ENCODE measurements around the gene SEMA4A.
"Not testable (repeated sequence)": the region's sequence is repeated elsewhere in the genome, so short reads cannot be mapped to it uniquely, and the experiment has no call there.

SEMA4A gene

DNA sequence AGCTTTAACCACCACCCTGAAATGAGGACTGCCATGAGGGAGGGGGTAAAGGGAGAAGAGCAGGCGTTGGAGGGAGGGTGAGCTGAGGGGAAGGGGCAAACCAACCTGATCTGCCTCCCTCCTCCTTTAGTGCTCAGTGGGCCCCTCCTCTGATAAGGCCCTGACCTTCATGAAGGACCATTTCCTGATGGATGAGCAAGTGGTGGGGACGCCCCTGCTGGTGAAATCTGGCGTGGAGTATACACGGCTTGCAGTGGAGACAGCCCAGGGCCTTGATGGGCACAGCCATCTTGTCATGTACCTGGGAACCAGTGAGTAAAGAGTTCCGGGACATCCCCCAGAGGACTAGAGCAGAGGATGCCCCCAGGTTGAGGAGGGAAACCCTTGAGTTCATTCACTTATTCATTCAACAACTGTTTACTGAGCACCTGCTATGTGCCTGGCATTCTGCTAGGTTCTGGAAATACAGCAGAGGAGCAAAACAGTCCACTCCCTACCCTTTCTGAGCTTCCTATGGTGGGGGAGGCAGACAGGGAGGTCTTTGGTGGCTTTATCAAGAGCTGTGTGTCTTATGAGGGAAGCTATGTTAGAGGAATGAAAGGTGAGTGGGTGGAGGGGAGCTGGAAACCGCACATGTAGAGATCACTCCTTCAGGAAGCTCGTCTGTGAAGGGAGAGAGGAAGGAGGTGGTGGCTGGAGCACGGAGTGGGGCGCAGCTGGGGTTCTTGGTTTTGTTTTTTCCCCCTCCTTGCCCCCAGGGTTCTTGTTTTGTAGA, 19.5 kb downstream of the SEMA4A start:
- no peak for DNase-seq (ENCODE audit: low read depth, low spot score)
- H3K27me3 ChIP-seq (ENCODE audit: insufficient read depth, insufficient read length) = no peaks in the 10 kb centered on the region
- no peak overlapping the region for H3K9ac ChIP-seq (ENCODE audit: insufficient read length, low read depth)

DNA sequence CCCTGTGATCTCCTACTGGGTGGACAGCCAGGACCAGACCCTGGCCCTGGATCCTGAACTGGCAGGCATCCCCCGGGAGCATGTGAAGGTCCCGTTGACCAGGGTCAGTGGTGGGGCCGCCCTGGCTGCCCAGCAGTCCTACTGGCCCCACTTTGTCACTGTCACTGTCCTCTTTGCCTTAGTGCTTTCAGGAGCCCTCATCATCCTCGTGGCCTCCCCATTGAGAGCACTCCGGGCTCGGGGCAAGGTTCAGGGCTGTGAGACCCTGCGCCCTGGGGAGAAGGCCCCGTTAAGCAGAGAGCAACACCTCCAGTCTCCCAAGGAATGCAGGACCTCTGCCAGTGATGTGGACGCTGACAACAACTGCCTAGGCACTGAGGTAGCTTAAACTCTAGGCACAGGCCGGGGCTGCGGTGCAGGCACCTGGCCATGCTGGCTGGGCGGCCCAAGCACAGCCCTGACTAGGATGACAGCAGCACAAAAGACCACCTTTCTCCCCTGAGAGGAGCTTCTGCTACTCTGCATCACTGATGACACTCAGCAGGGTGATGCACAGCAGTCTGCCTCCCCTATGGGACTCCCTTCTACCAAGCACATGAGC, 23.3 kb downstream of the SEMA4A start:
- DNase-seq (ENCODE audit: low read depth, low spot score) = no peak
- no peak for TF ChIP-seq SUZ12 (IDR thresholded peaks at IDR 0.05; ENCODE audit: extremely low read depth, insufficient read depth, insufficient read length)
- TF ChIP-seq YY1 (IDR thresholded peaks at IDR 0.05; ENCODE audit: insufficient read depth, insufficient read length) = no peak
- no peak for TF ChIP-seq ZNF274 (IDR thresholded peaks at IDR 0.05; ENCODE audit: low read depth, low read length)
- H3K4me3 ChIP-seq (ENCODE audit: insufficient read length, low read depth) = no peak overlapping the region
- H3K9ac ChIP-seq (ENCODE audit: insufficient read length, low read depth) = peak overlapping the region; percentile 50
- H3K36me3 ChIP-seq (ENCODE audit: insufficient read depth, insufficient read length, low read length) = no peaks in the 10 kb centered on the region
- peaks cover 36% of the 10 kb centered on the region for H3K4me1 ChIP-seq (ENCODE audit: insufficient read depth, insufficient read length)
- H3K9me3 ChIP-seq (ENCODE audit: insufficient read depth, low read length) = no peaks in the 10 kb centered on the region
- H3K27me3 ChIP-seq (ENCODE audit: insufficient read depth, insufficient read length) = no peaks in the 10 kb centered on the region

More for the DNA sequence above, 19.5 kb downstream of the SEMA4A start:
- Histone ChIP-seq H3K4me1 (ENCODE audit: insufficient read depth, insufficient read length) (peaks cover 31% of the 10 kb centered on the region), H3K36me3 (ENCODE audit: insufficient read depth, insufficient read length, low read length) (no peaks in the 10 kb centered on the region), H3K4me3 (ENCODE audit: insufficient read length, low read depth) (no peak overlapping the region), H3K9me3 (ENCODE audit: insufficient read depth, low read length) (no peaks in the 10 kb centered on the region)
- no peak for TF ChIP-seq YY1 (IDR thresholded peaks at IDR 0.05; ENCODE audit: insufficient read depth, insufficient read length)

DNA sequence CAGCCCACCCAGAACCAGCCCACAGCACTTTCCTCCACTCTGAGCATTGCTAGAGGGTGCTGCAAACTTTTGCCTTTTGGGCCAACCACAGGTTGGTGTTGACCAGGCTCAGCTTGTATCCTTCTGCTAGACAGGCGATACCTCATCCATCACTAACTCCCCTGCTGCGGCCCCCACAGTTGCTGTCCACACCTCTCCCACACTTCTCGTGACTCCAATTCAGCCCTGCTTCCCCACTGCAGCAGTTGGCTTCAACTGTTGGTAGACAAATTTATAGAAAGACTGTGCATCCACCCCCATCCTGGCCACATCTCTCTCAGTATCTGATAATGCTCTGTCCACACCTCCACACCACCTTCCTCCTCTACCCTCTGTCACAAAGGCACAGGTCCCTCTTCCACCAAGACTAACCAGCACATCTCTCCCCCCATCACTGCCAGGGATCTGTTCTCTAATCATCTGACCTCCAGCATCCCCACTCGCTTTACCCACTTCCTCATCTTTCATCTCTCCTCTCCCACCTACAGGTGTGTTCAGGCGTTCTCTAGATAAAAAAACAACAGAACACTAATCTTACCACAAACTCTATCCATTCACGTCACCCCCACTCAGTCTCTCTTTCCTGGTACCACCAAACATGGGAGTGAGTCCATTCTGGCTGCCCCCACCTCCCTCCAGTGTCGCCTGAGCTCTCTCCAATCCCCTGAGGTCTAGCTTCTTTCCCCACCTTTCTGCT, 24.7 kb downstream of the SEMA4A start:
- Histone ChIP-seq H3K4me3 (ENCODE audit: insufficient read length, low read depth) (no peak overlapping the region), H3K36me3 (ENCODE audit: insufficient read depth, insufficient read length, low read length) (no peaks in the 10 kb centered on the region), H3K9me3 (ENCODE audit: insufficient read depth, low read length) (no peaks in the 10 kb centered on the region), H3K27me3 (ENCODE audit: insufficient read depth, insufficient read length) (no peaks in the 10 kb centered on the region), H3K9ac (ENCODE audit: insufficient read length, low read depth) (peak overlapping the region; percentile 50), H3K4me1 (ENCODE audit: insufficient read depth, insufficient read length) (peaks cover 31% of the 10 kb centered on the region)
- DNase-seq (ENCODE audit: low read depth, low spot score) = no peak
- TF ChIP-seq ZNF274 (IDR thresholded peaks at IDR 0.05; ENCODE audit: low read depth, low read length) (no peak), SUZ12 (IDR thresholded peaks at IDR 0.05; ENCODE audit: extremely low read depth, insufficient read depth, insufficient read length) (no peak), YY1 (IDR thresholded peaks at IDR 0.05; ENCODE audit: insufficient read depth, insufficient read length) (no peak)

DNA sequence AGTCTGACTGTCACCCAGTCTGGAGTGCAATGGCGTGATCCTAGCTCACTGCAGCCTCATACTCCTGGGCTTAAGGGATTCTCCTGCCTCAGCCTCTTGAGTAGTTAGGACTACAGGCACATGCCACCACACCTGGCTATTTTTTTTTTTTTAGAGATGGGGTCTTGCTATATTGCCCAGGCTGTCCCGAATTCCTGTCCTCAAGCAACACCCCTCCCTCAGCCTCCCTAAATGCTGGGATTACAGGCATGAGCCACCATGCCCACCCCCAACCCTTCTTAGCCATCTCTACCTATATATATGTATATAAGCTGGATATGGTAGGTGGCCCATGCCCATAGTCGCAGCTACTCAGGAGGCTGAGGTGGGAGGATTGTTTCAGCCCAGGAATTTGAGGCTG, 27.1 kb downstream of the SEMA4A start:
- peak overlapping the region; percentile 27 for H3K9ac ChIP-seq (ENCODE audit: insufficient read length, low read depth)
- peaks cover 2% of the 10 kb centered on the region for H3K9me3 ChIP-seq (ENCODE audit: insufficient read depth, low read length)
- TF ChIP-seq YY1 (IDR thresholded peaks at IDR 0.05; ENCODE audit: insufficient read depth, insufficient read length) (no peak), SUZ12 (IDR thresholded peaks at IDR 0.05; ENCODE audit: extremely low read depth, insufficient read depth, insufficient read length) (no peak), ZNF274 (IDR thresholded peaks at IDR 0.05; ENCODE audit: low read depth, low read length) (no peak)
- peaks cover 27% of the 10 kb centered on the region for H3K4me1 ChIP-seq (ENCODE audit: insufficient read depth, insufficient read length)
- H3K4me3 ChIP-seq (ENCODE audit: insufficient read length, low read depth) = no peak overlapping the region
- H3K27me3 ChIP-seq (ENCODE audit: insufficient read depth, insufficient read length) = no peaks in the 10 kb centered on the region
- no peak for DNase-seq (ENCODE audit: low read depth, low spot score)
- no peaks in the 10 kb centered on the region for H3K36me3 ChIP-seq (ENCODE audit: insufficient read depth, insufficient read length, low read length)

DNA sequence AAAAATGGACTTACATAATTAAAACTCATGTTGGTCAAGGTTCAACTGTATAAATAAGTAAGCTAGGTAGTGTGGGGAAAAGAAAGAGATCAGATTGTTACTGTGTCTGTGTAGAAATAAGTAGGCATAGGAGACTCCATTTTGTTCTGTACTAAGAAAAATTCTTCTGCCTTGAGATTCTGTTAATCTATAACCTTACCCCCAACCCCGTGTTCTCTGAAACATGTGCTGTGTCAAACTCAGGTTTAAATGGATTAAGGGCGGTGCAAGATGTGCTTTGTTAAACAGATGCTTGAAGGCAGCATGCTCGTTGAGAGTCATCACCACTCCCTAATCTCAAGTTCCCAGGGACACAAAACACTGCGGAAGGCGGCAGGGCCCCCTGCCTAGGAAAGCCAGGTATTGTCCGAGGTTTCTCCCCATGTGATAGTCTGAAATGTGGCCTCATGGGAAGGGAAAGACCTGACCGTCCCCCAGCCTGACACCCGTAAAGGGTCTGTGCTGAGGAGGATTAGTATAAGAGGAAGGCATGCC, 28.1 kb downstream of the SEMA4A start:
- Histone ChIP-seq H3K4me1 (ENCODE audit: insufficient read depth, insufficient read length) (peaks cover 24% of the 10 kb centered on the region), H3K9ac (ENCODE audit: insufficient read length, low read depth) (peak overlapping the region; percentile 8), H3K9me3 (ENCODE audit: insufficient read depth, low read length) (peaks cover 12% of the 10 kb centered on the region)
- not testable (repeated sequence) for H3K27me3 ChIP-seq (ENCODE audit: insufficient read depth, insufficient read length); H3K36me3 ChIP-seq (ENCODE audit: insufficient read depth, insufficient read length, low read length); H3K4me3 ChIP-seq (ENCODE audit: insufficient read length, low read depth)
- peak; percentile 80 for DNase-seq (ENCODE audit: low read depth, low spot score)

DNA sequence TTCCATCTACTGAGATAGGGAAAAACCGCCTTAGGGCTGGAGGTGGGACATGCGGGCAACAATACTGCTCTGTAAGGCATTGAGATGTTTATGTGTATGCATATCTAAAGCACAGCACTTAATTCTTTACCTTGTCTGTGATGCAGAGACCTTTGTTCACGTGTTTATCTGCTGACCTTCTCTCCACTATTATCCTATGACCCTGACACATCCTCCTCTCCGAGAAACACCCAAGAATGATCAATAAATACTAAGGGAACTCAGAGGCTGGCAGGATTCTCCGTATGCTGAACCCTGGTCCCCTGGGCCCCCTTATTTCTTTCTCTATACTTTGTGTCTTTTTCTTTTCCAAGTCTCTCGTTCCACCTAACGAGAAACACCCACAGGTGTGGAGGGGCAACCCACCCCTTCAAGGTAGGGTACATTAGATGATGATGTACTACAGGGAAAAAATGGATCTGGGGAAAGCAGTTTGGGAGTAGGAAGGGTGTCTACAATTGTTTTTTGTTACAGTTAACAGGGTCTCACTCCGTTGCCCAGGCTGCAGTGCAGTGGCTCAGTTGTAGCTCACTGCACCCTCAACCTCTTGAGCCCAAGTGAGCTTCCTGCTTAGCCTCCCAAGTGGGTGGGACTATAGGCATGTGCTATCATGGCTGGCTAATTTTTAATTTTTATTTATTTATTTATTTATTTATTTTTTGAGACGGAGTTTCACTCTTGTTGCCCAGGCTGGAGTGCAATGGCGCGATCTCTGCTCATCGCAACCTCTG, 28.8 kb downstream of the SEMA4A start:
- H3K36me3 ChIP-seq (ENCODE audit: insufficient read depth, insufficient read length, low read length); H3K4me3 ChIP-seq (ENCODE audit: insufficient read length, low read depth); DNase-seq (ENCODE audit: low read depth, low spot score); H3K27me3 ChIP-seq (ENCODE audit: insufficient read depth, insufficient read length): not testable (repeated sequence)
- Histone ChIP-seq H3K9ac (ENCODE audit: insufficient read length, low read depth) (peak overlapping the region; percentile 46), H3K9me3 (ENCODE audit: insufficient read depth, low read length) (peaks cover 19% of the 10 kb centered on the region), H3K4me1 (ENCODE audit: insufficient read depth, insufficient read length) (peaks cover 16% of the 10 kb centered on the region)

DNA sequence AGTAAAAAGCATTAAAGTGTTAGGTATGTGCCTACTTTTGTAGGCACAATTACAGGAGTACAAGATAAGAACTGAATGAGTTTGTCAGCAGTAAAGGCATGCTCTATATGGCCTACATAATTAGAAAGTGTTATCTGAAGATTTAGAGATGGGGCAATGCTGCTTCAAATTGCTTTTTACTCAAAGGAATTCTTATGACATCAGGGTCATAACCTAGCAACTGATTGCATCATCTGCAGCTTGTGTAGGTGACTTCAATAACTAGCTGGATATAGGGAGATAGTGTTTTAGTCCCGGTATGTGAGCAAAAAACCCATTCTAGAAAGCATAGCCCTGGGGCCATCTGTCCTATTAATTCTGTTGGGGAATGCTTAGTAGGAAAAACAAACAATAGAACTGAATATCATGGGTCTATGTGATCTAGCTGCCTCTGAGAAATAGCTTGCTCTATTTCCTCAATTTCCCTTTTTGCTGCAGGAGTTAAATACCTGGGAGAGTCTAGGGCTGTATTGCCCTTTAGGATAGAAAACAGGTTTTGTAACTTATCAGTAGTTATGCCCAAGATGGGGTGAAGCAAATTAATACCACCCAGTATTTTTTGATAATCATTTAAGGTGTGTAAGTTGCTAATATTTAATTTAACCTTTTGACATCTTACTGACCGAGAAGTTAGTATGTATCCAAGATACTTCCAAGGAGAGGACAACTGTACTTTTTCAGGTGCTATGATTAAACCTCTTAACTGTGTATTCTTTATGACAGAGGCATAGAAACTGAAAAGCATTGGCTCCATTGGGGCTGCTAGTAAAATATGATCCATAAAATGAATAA, 33.2 kb downstream of the SEMA4A start:
- H3K9ac ChIP-seq (ENCODE audit: insufficient read length, low read depth); H3K4me3 ChIP-seq (ENCODE audit: insufficient read length, low read depth); H3K27me3 ChIP-seq (ENCODE audit: insufficient read depth, insufficient read length); H3K4me1 ChIP-seq (ENCODE audit: insufficient read depth, insufficient read length); DNase-seq (ENCODE audit: low read depth, low spot score); H3K36me3 ChIP-seq (ENCODE audit: insufficient read depth, insufficient read length, low read length): not testable (repeated sequence)
- peaks cover 48% of the 10 kb centered on the region for H3K9me3 ChIP-seq (ENCODE audit: insufficient read depth, low read length)

DNA sequence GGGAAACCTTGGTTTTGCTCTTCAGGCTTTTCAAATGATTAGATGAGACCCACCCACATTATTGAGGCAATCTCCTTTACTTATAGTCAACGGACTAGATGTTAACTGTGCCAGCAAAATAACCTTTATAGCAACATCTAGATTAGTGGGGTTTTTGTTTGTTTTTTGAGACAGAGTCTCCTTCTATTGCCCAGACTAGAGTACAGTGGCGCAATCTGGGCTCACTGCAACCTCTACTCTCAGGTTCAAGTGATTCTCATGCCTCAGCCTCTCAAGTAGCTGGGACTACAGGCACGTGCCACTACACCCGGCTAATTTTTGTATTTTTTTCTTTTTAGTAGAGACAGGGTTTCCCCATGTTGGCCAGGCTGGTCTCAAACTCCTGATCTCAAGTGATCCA, 36.9 kb downstream of the SEMA4A start:
- DNase-seq (ENCODE audit: low read depth, low spot score); H3K36me3 ChIP-seq (ENCODE audit: insufficient read depth, insufficient read length, low read length); H3K4me1 ChIP-seq (ENCODE audit: insufficient read depth, insufficient read length); H3K27me3 ChIP-seq (ENCODE audit: insufficient read depth, insufficient read length); H3K4me3 ChIP-seq (ENCODE audit: insufficient read length, low read depth); H3K9ac ChIP-seq (ENCODE audit: insufficient read length, low read depth): not testable (repeated sequence)
- peaks cover 48% of the 10 kb centered on the region for H3K9me3 ChIP-seq (ENCODE audit: insufficient read depth, low read length)

Data from NT2/D1 (cell line).